SK-N-SH (cell line): ENCODE measurements around the gene ADAMTS16. TPM values are rescaled to one million over a fixed set of nuclear protein-coding genes. Genes with fewer than 3 reads are reported as not detected.

Source experiments
- CTCF ChIA-PET: fragments of 300-600, 350-600 bp; formaldehyde crosslinking; extraction: SDS; loops from one replicate; lab custom pipeline; 2021; lab: Yijun Ruan, JAX
- POLR2A ChIA-PET: fragments of 350-600 bp; sonication (Branson Sonifier 250); formaldehyde crosslinking; extraction: SDS; loops from one replicate; lab custom pipeline; 2020; ENCODE audit warnings: antibody characterized with exemption, inconsistent platforms; lab: Yijun Ruan, JAX
- DNase-seq: peaks from one replicate; pipeline ENCODE4 v3.0.0; 2012
- H2AFZ ChIP-seq: fragments of 200-600 bp; sonication (generic); 2 replicates; pipeline ENCODE4 v1.8.1; 2016; ENCODE audit warnings: antibody characterized with exemption, mild to moderate bottlenecking, low read depth
- H3F3A ChIP-seq: fragments of 200-600 bp; sonication (generic); replicated peaks from 2 replicates; pipeline ENCODE3; 2016; ENCODE audit warnings: antibody characterized with exemption, mild to moderate bottlenecking; ENCODE audit not compliant: insufficient read depth
- H3K27ac ChIP-seq, 2 experiments: fragments of 200-500 bp in 1 of 2; fragments of 200-600 bp in 1 of 2; sonication (Bioruptor generic) in 1 of 2; sonication (generic), shearing (Covaris generic) in 1 of 2; 2 replicates each; pipeline versions ENCODE4 v1.5.1 to v1.6.1; 2014 to 2016; ENCODE audit warnings: low read depth in 2 of 2, inconsistent platforms in 1 of 2, low read length in 1 of 2, mild to moderate bottlenecking in 1 of 2, mixed read lengths in 1 of 2
- H3K27me3 ChIP-seq: fragments of 200-600 bp; sonication (generic), shearing (Covaris generic); 2 replicates; pipeline ENCODE4 v1.6.1; 2016; ENCODE audit warnings: mixed run types; ENCODE audit not compliant: insufficient read depth
- H3K36me3 ChIP-seq, 2 experiments: fragments of 200-500 bp in 1 of 2; fragments of 200-600 bp in 1 of 2; sonication (Bioruptor generic) in 1 of 2; sonication (generic) in 1 of 2; replicated peaks in 1 of 2; 2 replicates each; pipeline versions ENCODE3 to v1.5.1; 2014 to 2016; ENCODE audit warnings: low read length in 1 of 2, mild to moderate bottlenecking in 1 of 2; ENCODE audit not compliant: insufficient read depth in 2 of 2, control insufficient read depth in 1 of 2
- H3K4me1 ChIP-seq, 2 experiments: fragments of 200-500 bp in 1 of 2; fragments of 200-600 bp in 1 of 2; sonication (Bioruptor generic) in 1 of 2; sonication (generic), shearing (Covaris generic) in 1 of 2; 2 replicates each; pipeline versions ENCODE4 v1.5.1 to v1.6.1; 2014 to 2016; ENCODE audit warnings: low read depth in 1 of 2, low read length in 1 of 2, mixed run types in 1 of 2; ENCODE audit not compliant: insufficient read depth in 2 of 2, control insufficient read depth in 1 of 2
- H3K4me2 ChIP-seq: fragments of 200-600 bp; sonication (generic), shearing (Covaris generic); 2 replicates; pipeline ENCODE4 v1.6.1; 2017; ENCODE audit warnings: mixed run types
- H3K4me3 ChIP-seq, 2 experiments: fragments of 200-500 bp in 1 of 2; fragments of 200-600 bp in 1 of 2; sonication (Bioruptor generic) in 1 of 2; sonication (generic), shearing (Covaris generic) in 1 of 2; 2 replicates each; pipeline versions ENCODE4 v1.5.1 to v1.8.1; 2014 to 2016; ENCODE audit warnings: low read depth in 2 of 2, inconsistent platforms in 1 of 2, low read length in 1 of 2, mild to moderate bottlenecking in 1 of 2, mixed read lengths in 1 of 2, moderate library complexity in 1 of 2
- H3K79me2 ChIP-seq: fragments of 200-600 bp; sonication (generic); 2 replicates; pipeline ENCODE4 v1.8.1; 2017; ENCODE audit warnings: mild to moderate bottlenecking; ENCODE audit not compliant: insufficient read depth
- H3K9ac ChIP-seq: fragments of 200-600 bp; sonication (generic); 2 replicates; pipeline ENCODE4 v1.6.1; 2017; ENCODE audit warnings: mixed run types
- H3K9me2 ChIP-seq: fragments of 200-600 bp; sonication (generic); 2 replicates; pipeline ENCODE4 v1.6.1; 2017; ENCODE audit warnings: mixed run types
- H3K9me3 ChIP-seq: fragments of 200-600 bp; sonication (generic); 2 replicates; pipeline ENCODE4 v1.6.1; 2017; ENCODE audit warnings: mixed run types, mild to moderate bottlenecking, moderate library complexity
- H4K20me1 ChIP-seq: fragments of 200-600 bp; sonication (generic); 2 replicates; pipeline ENCODE4 v1.6.1; 2017; ENCODE audit warnings: mild to moderate bottlenecking, mixed run types; ENCODE audit not compliant: insufficient read depth
- CHD2 ChIP-seq: fragments of 150-350 bp; IDR thresholded peaks from 2 replicates; pipeline ENCODE4 v1.6.1; 2018; ENCODE audit warnings: low read length; ENCODE audit not compliant: partially characterized antibody
- ELF1 ChIP-seq: IDR thresholded peaks from 2 replicates; pipeline ENCODE4 v1.4.0; 2012
- EZH2phosphoT487 ChIP-seq: fragments of 200-600 bp; sonication (generic); IDR thresholded peaks from 2 replicates; pipeline ENCODE4 v1.6.1; 2017; ENCODE audit warnings: low read depth, mixed run types, mild to moderate bottlenecking, antibody characterized with exemption, moderate library complexity, borderline replicate concordance
- FOXJ3 ChIP-seq: sonication (generic); formaldehyde crosslinking; IDR thresholded peaks from 2 replicates; pipeline ENCODE4 v1.5.1; 2020; ENCODE audit warnings: mild to moderate bottlenecking, missing genetic modification reagents
- GABPA ChIP-seq: IDR thresholded peaks from 2 replicates; pipeline ENCODE4 v1.4.0; 2012; ENCODE audit warnings: low read depth, mild to moderate bottlenecking
- MXI1 ChIP-seq: IDR thresholded peaks from 2 replicates; pipeline ENCODE4 v1.6.1; 2012; ENCODE audit warnings: mild to moderate bottlenecking, low read depth, low read length, improper control_type of control experiment
- NRF1 ChIP-seq: IDR thresholded peaks from 2 replicates; pipeline ENCODE4 v1.6.1; 2012; ENCODE audit warnings: low read depth, mild to moderate bottlenecking, low read length
- PBX3 ChIP-seq: IDR thresholded peaks from 2 replicates; pipeline ENCODE4; 2012
- POLR2AphosphoS5 ChIP-seq: IDR thresholded peaks from 2 replicates; pipeline ENCODE4 v1.6.1; 2012; ENCODE audit warnings: low read depth, low read length
- RCOR1 ChIP-seq: fragments of 150-350 bp; IDR thresholded peaks from 2 replicates; pipeline ENCODE4 v1.6.1; 2017; ENCODE audit warnings: antibody characterized with exemption, low read length
- TEAD4 ChIP-seq: IDR thresholded peaks from 2 replicates; pipeline ENCODE4 v1.4.0; 2012; ENCODE audit warnings: mild to moderate bottlenecking, borderline replicate concordance; ENCODE audit not compliant: insufficient read depth
- USF2 ChIP-seq: fragments of 150-350 bp; IDR thresholded peaks from 2 replicates; pipeline ENCODE4 v1.6.1; 2017; ENCODE audit warnings: antibody characterized with exemption, low read length, low read depth, borderline replicate concordance
- ZBTB33 ChIP-seq: IDR thresholded peaks from 2 replicates; pipeline ENCODE4 v1.4.0; 2012; ENCODE audit warnings: low read depth, borderline replicate concordance
- WGBS: methylation state at CpG from one replicate; pipeline ENCODE4 v1.1.6; 2017; ENCODE audit warnings: low lambda C conversion rate; 5-methylcytosine and 5-hydroxymethylcytosine counted together
- polyA plus RNA-seq, 3 experiments: library from polyadenylated mRNA; depleted of rRNA; stranded (reverse); fragments of >200 nt; gene quantifications; 2 replicates each; pipeline ENCODE4 v1.2.3, GENCODE V29; 2012
- TF ChIP-seq, protein P1 (sequence below): fragments of 200-600 bp; sonication (generic); IDR thresholded peaks from 2 replicates; pipeline ENCODE4 v1.6.1; 2017; ENCODE audit warnings: antibody characterized with exemption, mild to moderate bottlenecking, moderate library complexity
- TF ChIP-seq, protein P2 (sequence below): IDR thresholded peaks from 2 replicates; pipeline ENCODE4 v1.6.1; 2012; ENCODE audit warnings: mild to moderate bottlenecking, low read depth, low read length, moderate library complexity
- TF ChIP-seq, protein P3 (sequence below): fragments of 150-350 bp; IDR thresholded peaks from 2 replicates; pipeline ENCODE4 v1.6.1; 2016; ENCODE audit warnings: mild to moderate bottlenecking, low read depth, low read length

The ADAMTS16 gene
- polyA plus RNA-seq, 1 of the 3 experiments (the other 2 are of a cell fraction): not detected

GRCh38 chr5:5179079-5179478, 38.9 kb downstream of the ADAMTS16 start:
- no peaks in the 10 kb centered on the region for H3F3A ChIP-seq
- H3K79me2 ChIP-seq: no peaks in the 10 kb centered on the region
- no peaks in the 10 kb centered on the region for H4K20me1 ChIP-seq
- no peak overlapping the region for H3K4me3 ChIP-seq
- H3K27ac ChIP-seq: no peak overlapping the region
- TF ChIP-seq ELF1 (no peak), CHD2 (no peak), ZBTB33 (no peak), TEAD4 (no peak), FOXJ3 (CRISPR knock-in tag) (no peak), GABPA (no peak), MXI1 (no peak), PBX3 (no peak), NRF1 (no peak), RCOR1 (no peak), USF2 (no peak), EZH2phosphoT487 (no peak), POLR2AphosphoS5 (no peak)
- TF ChIP-seq, protein P1, sequence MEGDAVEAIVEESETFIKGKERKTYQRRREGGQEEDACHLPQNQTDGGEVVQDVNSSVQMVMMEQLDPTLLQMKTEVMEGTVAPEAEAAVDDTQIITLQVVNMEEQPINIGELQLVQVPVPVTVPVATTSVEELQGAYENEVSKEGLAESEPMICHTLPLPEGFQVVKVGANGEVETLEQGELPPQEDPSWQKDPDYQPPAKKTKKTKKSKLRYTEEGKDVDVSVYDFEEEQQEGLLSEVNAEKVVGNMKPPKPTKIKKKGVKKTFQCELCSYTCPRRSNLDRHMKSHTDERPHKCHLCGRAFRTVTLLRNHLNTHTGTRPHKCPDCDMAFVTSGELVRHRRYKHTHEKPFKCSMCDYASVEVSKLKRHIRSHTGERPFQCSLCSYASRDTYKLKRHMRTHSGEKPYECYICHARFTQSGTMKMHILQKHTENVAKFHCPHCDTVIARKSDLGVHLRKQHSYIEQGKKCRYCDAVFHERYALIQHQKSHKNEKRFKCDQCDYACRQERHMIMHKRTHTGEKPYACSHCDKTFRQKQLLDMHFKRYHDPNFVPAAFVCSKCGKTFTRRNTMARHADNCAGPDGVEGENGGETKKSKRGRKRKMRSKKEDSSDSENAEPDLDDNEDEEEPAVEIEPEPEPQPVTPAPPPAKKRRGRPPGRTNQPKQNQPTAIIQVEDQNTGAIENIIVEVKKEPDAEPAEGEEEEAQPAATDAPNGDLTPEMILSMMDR: no peak
- TF ChIP-seq, protein P2, sequence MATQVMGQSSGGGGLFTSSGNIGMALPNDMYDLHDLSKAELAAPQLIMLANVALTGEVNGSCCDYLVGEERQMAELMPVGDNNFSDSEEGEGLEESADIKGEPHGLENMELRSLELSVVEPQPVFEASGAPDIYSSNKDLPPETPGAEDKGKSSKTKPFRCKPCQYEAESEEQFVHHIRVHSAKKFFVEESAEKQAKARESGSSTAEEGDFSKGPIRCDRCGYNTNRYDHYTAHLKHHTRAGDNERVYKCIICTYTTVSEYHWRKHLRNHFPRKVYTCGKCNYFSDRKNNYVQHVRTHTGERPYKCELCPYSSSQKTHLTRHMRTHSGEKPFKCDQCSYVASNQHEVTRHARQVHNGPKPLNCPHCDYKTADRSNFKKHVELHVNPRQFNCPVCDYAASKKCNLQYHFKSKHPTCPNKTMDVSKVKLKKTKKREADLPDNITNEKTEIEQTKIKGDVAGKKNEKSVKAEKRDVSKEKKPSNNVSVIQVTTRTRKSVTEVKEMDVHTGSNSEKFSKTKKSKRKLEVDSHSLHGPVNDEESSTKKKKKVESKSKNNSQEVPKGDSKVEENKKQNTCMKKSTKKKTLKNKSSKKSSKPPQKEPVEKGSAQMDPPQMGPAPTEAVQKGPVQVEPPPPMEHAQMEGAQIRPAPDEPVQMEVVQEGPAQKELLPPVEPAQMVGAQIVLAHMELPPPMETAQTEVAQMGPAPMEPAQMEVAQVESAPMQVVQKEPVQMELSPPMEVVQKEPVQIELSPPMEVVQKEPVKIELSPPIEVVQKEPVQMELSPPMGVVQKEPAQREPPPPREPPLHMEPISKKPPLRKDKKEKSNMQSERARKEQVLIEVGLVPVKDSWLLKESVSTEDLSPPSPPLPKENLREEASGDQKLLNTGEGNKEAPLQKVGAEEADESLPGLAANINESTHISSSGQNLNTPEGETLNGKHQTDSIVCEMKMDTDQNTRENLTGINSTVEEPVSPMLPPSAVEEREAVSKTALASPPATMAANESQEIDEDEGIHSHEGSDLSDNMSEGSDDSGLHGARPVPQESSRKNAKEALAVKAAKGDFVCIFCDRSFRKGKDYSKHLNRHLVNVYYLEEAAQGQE: no peak
- TF ChIP-seq, protein P3, sequence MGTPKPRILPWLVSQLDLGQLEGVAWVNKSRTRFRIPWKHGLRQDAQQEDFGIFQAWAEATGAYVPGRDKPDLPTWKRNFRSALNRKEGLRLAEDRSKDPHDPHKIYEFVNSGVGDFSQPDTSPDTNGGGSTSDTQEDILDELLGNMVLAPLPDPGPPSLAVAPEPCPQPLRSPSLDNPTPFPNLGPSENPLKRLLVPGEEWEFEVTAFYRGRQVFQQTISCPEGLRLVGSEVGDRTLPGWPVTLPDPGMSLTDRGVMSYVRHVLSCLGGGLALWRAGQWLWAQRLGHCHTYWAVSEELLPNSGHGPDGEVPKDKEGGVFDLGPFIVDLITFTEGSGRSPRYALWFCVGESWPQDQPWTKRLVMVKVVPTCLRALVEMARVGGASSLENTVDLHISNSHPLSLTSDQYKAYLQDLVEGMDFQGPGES: no peak
- WGBS: 73% methylated on average over 5 of the region's 5 CpGs
- no peaks in the 10 kb centered on the region for H3K9me2 ChIP-seq
- H3K36me3 ChIP-seq: no peaks in the 10 kb centered on the region
- no peak for DNase-seq
- H3K4me2 ChIP-seq: no peak overlapping the region
- H3K27me3 ChIP-seq: no peaks in the 10 kb centered on the region
- no peaks in the 10 kb centered on the region for H3K4me1 ChIP-seq
- CTCF ChIA-PET: interaction anchor here (1.6 kb wide), 1 partner anchor 18 kb away, joined by 5 read pairs; no protein-coding TSS in a partner anchor
- no peak overlapping the region for H3K9ac ChIP-seq
- H3K9me3 ChIP-seq: no peaks in the 10 kb centered on the region
- H2AFZ ChIP-seq: no peak overlapping the region
- POLR2A ChIA-PET: no interaction called here
